SK-N-SH (cell line): ENCODE results near the gene TRPV6.

ENCODE experiments used
- CTCF ChIP-seq: fragments of 200-600 bp; sonication (generic); IDR thresholded peaks from 2 replicates; pipeline ENCODE4 v1.6.1; 2017; ENCODE audit warnings: antibody characterized with exemption, mild to moderate bottlenecking, moderate library complexity
- EP300 ChIP-seq, 2 experiments: IDR thresholded peaks; 2 replicates each; pipeline versions ENCODE4 v1.4.0 to v1.6.1; 2012; ENCODE audit warnings: borderline replicate concordance in 1 of 2, low read depth in 1 of 2, low read length in 1 of 2
- MAX ChIP-seq: IDR thresholded peaks from 2 replicates; pipeline ENCODE4 v1.4.0; 2012; ENCODE audit warnings: low read depth
- MXI1 ChIP-seq: IDR thresholded peaks from 2 replicates; pipeline ENCODE4 v1.6.1; 2012; ENCODE audit warnings: mild to moderate bottlenecking, low read depth, low read length, improper control_type of control experiment
- NFIC ChIP-seq: IDR thresholded peaks from 2 replicates; pipeline ENCODE4 v1.4.0; 2012; ENCODE audit warnings: borderline replicate concordance
- RAD21 ChIP-seq: IDR thresholded peaks from 2 replicates; pipeline ENCODE4 v1.6.1; 2012; ENCODE audit warnings: mild to moderate bottlenecking, low read length
- RXRA ChIP-seq: IDR thresholded peaks from 2 replicates; pipeline ENCODE4 v1.4.0; 2012; ENCODE audit warnings: low read depth, mild to moderate bottlenecking, borderline replicate concordance
- USF2 ChIP-seq: fragments of 150-350 bp; IDR thresholded peaks from 2 replicates; pipeline ENCODE4 v1.6.1; 2017; ENCODE audit warnings: antibody characterized with exemption, low read length, low read depth, borderline replicate concordance

- TF ChIP-seq CTCF, result no peak
- TF ChIP-seq MAX, result no peak
- no peak for TF ChIP-seq NFIC
- no peak for TF ChIP-seq RAD21
- TF ChIP-seq EP300 (IDR thresholded peaks at IDR 0.05; ENCODE audit: borderline replicate concordance in 1 of 2, low read depth in 1 of 2, low read length in 1 of 2), result no peak
- no peak for TF ChIP-seq MXI1
- no peak for TF ChIP-seq USF2
- no peak for TF ChIP-seq RXRA
Measured at GRCh38 chr7:142878315-142878714, 7.2 kb downstream of the TRPV6 start.
